RCC 7860 (cell line): ENCODE measurements around the gene NPHP1.
"Not testable (repeated sequence)": the region's sequence is repeated elsewhere in the genome, so short reads cannot be mapped to it uniquely, and the experiment has no call there.

Source experiments
- DNase-seq: peaks from one replicate; pipeline ENCODE4 v3.0.0-alpha.2; 2015; ENCODE audit warnings: low spot score
- FAIRE-seq: peaks from 2 replicates; lab custom pipeline; 2012; peaks lifted over from hg19 to GRCh38; lab: Jason Lieb, UNC

Gene NPHP1

DNA sequence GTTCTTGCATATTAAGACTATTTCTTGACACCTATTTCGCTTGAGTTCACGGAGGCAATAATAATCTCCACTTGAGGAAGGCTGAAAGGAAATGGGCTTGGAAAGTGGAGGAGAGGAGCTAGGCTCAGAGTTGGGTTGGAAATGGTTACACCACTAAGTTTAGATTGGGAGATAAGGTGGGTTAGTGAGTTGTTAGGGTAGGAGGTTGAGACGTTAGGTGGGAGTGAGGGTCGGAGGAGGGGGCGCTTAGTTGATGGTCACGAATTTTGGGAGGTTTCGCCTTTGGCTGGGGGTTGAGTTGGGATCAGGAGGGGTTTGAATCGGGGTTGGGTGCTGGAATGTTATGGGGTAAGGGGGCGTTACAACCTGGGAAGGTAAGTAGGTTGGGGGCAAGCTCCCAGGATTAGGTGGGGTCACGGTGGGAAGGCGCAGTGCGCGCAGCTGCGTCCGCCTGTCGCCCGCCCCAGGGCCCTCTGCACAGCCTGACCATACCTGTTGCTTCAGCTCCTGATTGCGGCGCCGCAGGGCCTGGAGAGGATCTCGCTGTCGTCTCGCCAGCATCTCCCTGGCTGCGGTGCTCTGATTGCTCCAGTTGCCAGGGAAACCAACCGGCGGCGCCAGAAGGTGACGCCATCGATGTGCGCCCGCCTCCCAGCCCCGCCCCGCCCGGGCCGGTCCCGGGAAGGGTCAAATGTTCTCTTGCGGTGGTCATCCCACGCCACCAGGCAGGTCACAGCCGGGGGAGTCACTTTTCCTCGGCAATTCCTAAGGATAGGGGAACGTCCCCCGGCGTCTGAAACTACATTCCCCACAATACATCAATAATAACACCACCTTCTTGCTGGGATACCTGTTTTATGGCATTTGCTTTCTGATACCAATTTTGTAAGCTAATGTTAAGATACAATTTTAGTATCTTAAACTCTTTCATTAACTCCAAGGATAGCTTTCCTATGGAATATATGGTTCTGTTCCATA lies at the start of gene NPHP1:
Gene NPHP1 (minus strand): TSS at position 606 of the 978 bp plus-strand sequence. CDS start 45 bp downstream, at position 561.
- peak; percentile 76 for DNase-seq
- FAIRE-seq: no peak

DNA sequence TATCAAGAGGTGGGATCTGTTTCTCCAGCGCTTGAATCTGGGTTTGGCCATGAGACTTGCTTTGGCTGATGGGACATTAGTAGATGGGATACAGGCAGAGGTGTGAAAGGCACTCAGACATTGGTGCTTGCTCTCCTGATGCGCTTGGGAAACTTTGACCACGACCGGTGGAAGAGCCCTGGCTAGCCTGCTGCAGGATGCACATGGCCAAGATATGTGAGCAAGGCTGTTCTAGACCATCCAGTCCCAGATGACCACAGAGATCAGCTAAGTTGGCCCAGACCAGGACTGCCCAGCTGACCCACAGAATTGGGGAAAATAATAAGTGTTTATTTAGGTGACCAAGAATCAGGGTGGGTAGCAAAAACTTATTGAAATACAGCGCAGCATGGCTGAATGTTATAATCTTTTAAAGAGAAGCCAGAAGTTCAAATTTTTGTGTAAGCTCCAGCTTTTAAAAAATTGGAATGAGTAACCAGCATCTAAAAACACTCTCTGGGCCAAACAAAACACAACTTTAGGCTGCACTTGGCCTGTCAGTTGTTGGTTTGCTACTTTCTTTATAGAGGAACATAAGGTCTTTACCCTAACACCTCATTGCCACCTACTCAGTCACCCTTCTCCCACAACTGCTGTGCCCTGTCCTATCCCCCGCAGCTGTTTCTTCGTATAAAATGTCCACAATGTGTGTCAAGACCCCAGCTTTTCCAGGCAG lies 43.4 kb upstream of the NPHP1 start:
- not testable (repeated sequence) for FAIRE-seq

GRCh38 chr2:110245488-110246435 lies 40.9 kb upstream of the NPHP1 start:
- DNase-seq, FAIRE-seq: not testable (repeated sequence)

More for the DNA sequence above, 43.4 kb upstream of the NPHP1 start:
- DNase-seq: not testable (repeated sequence)

GRCh38 chr2:110243283-110243682 lies 38.5 kb upstream of the NPHP1 start:
- DNase-seq, FAIRE-seq: not testable (repeated sequence)

DNA sequence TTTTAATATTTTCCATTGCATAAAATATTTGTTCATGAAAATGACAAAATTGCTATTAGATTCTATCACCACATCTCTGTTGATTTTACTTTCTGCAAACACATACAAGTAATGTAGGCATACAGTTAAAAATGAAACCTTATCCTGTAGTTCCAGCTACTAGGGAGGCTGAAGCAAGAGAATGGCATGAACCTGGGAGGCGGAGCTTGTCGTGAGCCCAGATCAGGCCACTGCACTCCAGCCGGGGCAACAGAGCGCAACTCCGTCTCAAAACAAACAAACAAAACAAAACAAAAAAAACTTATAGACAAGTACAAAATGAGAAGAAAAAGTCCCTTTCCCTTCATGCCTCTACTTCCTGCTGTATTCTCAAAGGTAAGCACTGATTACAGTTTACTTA lies 29.7 kb upstream of the NPHP1 start:
- not testable (repeated sequence) for DNase-seq, FAIRE-seq

DNA sequence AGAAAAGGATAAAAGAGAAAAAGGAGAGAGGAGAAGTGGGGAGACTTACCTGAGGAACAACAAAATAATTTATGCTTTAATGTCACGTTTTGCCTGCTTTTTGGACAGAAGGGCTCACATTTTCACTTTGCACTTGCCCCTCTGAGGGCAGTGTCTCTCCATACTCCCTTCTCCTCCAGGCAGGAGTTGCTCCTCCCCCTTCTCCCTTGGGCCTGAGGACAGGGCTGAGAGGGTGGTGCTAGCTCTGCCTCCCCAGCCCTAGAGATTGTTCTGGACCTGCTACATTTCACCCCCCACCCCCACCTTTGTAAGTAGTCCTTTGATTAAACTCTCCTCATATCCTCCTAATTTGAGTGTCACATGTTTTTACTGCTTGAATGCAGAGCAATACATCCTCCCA lies 25.1 kb upstream of the NPHP1 start:
- not testable (repeated sequence) for DNase-seq, FAIRE-seq

DNA sequence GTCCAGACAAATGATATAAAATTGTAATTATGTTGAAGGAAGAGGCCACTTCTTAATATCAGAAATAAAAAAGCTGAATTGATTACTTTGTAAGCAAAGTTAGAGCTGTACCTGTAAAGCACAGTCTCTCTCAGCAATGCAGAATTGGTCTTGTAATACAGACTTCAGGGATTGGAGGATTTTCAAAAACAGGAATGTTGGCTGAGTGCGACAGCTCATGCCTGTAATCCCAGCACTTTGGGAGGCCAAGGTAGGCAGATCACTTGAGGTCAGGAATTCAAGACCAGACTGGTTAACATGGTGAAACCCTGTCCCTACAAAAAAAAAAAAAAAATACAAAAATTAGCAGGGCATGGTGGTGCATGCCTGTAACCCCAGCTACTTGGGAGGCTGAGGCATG lies 17.8 kb upstream of the NPHP1 start:
- FAIRE-seq, DNase-seq: not testable (repeated sequence)

DNA sequence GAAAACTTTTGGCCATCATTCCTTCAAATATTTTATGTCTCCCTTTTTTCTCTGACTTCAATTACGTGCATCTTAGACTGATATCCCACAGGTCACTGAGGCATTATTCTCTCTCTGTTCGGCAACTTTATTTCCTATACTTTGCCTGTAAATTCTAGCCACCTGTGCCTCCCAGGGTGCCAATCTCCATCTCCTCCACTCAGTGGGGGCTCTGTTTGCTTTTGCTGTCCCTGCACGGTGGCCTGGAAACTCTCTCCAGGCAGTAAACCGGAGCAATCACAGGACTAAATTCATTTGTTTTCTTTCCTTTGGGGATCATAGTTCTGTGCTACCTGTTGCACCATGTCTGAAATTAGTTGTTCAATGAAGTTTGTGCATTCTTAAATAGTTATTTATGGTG lies 17.1 kb upstream of the NPHP1 start:
- FAIRE-seq: no peak

DNA sequence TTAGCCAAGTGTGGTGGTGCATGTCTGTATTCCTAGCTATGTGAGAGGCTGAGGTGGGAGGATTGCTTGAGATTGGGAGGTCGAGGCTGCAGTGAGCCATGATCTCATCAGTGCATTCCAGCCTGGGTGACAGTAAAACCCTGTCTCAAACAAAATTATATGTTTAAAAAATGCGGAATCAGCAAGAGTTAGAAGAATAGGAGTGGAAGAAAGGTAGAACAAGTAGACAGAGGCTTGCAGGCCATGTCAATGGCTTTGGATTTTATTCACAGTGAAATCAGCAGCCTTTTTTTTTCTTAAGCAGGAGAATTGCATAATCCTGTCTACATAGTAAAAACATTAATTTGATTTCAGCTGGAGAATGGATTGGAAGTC lies 15.4 kb upstream of the NPHP1 start:
- DNase-seq (no peak), FAIRE-seq (no peak)

More for the DNA sequence above, 17.1 kb upstream of the NPHP1 start:
- no peak for DNase-seq

- FAIRE-seq: no peak
- DNase-seq: no peak
These were observed 14.8 kb upstream of the NPHP1 start for GRCh38 chr2:110219496-110220189.

- DNase-seq, FAIRE-seq: not testable (repeated sequence)
These were observed 14.1 kb upstream of the NPHP1 start for GRCh38 chr2:110218889-110219288.

DNA sequence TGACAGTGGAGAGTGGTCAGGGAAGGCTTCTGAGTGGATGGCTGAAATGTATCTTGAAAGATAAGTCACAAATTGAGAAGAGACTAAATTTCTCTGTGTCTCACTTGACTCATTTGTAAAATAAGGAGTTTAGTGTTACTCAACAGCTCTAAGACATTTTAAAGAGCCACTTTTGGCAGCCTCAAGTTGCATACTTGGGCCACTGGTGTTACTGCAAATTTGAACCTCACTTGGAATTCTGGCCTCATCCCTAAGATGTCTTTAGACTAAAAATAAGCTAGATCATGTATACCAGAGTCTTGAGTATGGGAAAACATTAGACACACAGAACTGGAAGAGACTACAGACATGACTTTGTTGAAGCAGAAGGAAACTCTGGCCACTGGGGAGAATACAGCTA lies 12.0 kb upstream of the NPHP1 start:
- FAIRE-seq: no peak
- no peak for DNase-seq

- FAIRE-seq (no peak), DNase-seq (no peak)
These were observed 11.4 kb upstream of the NPHP1 start for GRCh38 chr2:110216199-110216598.

- no peak for FAIRE-seq
- no peak for DNase-seq
These were observed 10.8 kb upstream of the NPHP1 start for GRCh38 chr2:110215566-110216158.

DNA sequence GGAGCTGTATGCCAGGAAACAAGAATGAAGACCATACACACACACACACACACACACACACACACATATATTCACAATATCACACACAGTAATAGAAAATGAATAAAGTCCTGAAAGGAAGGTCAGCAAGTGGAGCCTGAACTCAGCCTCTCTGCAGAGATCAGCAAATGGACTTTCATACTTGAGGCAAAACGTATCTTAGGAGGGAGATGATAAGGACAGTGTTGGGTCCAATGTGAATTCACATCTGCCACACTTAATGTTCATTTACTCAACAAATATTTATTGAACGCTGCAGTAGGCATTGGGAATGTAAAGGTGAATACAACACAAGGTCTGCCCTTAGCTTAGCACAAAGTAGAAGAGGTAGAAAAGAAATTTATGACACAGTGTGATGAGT lies 10.3 kb upstream of the NPHP1 start:
- DNase-seq: no peak
- no peak for FAIRE-seq

DNA sequence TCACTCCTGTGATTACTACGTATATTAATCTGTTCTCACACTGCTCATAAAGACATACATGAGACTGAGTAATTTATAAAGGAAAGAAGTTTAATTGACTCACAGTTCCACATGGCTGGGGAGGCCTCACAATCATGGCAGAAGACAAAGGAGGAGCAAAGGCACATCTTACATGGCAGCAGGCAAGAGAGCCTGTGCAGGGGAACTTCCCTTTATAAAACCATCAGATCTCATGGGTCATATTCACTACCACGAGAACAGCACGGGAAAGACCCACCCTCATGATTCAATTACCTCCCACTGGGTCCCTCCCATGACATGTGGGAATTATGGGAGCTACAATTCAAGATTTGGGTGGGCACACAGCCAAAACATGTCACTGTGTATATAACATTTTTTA lies 8.7 kb upstream of the NPHP1 start:
- not testable (repeated sequence) for DNase-seq, FAIRE-seq

GRCh38 chr2:110211938-110212858 lies 7.4 kb upstream of the NPHP1 start, which contains the start of gene MTLN:
MTLN (minus strand) TSS chr2:110212547; CDS start chr2:110212525, 22 bp downstream.
- FAIRE-seq (no peak), DNase-seq (peak; percentile 48)
